Keratinocyte (primary cell): ENCODE results near the gene R3HDM4. TPM values are rescaled to one million over a fixed set of nuclear protein-coding genes. Genes with fewer than 3 reads are reported as not detected.

Experiments
- DNase-seq: peaks from one replicate; pipeline ENCODE4 v3.0.0-alpha.2; 2011; ENCODE audit warnings: low read depth, missing footprints, low spot score
- FAIRE-seq: peaks from 2 replicates; lab custom pipeline; 2011; peaks lifted over from hg19 to GRCh38; lab: Jason Lieb, UNC
- H2AFZ ChIP-seq: 2 replicates; pipeline ENCODE4 v1.6.0; 2012; ENCODE audit warnings: low read length, control low read depth, inconsistent platforms; ENCODE audit not compliant: control insufficient read depth
- H3K27ac ChIP-seq: 2 replicates; pipeline ENCODE4 v1.5.1; 2011; ENCODE audit warnings: low read length; ENCODE audit not compliant: control insufficient read depth, insufficient read depth
- H3K27me3 ChIP-seq: 3 replicates; pipeline ENCODE4 v1.6.0; 2011; ENCODE audit warnings: low read length; ENCODE audit not compliant: control insufficient read depth, insufficient read depth; ENCODE audit errors: extremely low read depth
- H3K36me3 ChIP-seq, 2 experiments: 2 replicates in 1 of 2; 3 replicates in 1 of 2; pipeline ENCODE4 v1.5.1; 2011; ENCODE audit warnings: low read length in 2 of 2, mild to moderate bottlenecking in 1 of 2; ENCODE audit not compliant: control insufficient read depth in 2 of 2, insufficient read depth in 2 of 2; ENCODE audit errors: extremely low read depth in 1 of 2
- H3K4me1 ChIP-seq: 3 replicates; pipeline ENCODE4 v1.5.1; 2011; ENCODE audit warnings: low read length; ENCODE audit not compliant: control insufficient read depth, insufficient read depth; ENCODE audit errors: extremely low read depth
- H3K4me2 ChIP-seq: 3 replicates; pipeline ENCODE4 v1.6.0; 2011; ENCODE audit warnings: low read depth, low read length; ENCODE audit not compliant: control insufficient read depth, insufficient read depth; ENCODE audit errors: extremely low read depth
- H3K4me3 ChIP-seq, 3 experiments: fragments of 200-600 bp in 1 of 3; sonication (generic) in 1 of 3; 2 replicates in 2 of 3; 3 replicates in 1 of 3; pipeline ENCODE4 v1.5.1; 2011 to 2016; ENCODE audit warnings: low read length in 3 of 3, mild to moderate bottlenecking in 3 of 3, control low read depth in 2 of 3, inconsistent platforms in 1 of 3, low read depth in 1 of 3, mixed read lengths in 1 of 3, mixed run types in 1 of 3, moderate library complexity in 1 of 3; ENCODE audit not compliant: control insufficient read depth in 2 of 3, insufficient read depth in 2 of 3; ENCODE audit errors: extremely low read depth in 1 of 3
- H3K79me2 ChIP-seq: 2 replicates; pipeline ENCODE4 v1.6.0; 2012; ENCODE audit warnings: low read length; ENCODE audit not compliant: control insufficient read depth, insufficient read depth
- H3K9ac ChIP-seq: 3 replicates; pipeline ENCODE4 v1.6.0; 2011; ENCODE audit warnings: low read length; ENCODE audit not compliant: control insufficient read depth, insufficient read depth; ENCODE audit errors: extremely low read depth
- H3K9me1 ChIP-seq: 3 replicates; pipeline ENCODE4 v1.6.0; 2011; ENCODE audit warnings: low read length; ENCODE audit not compliant: control insufficient read depth, insufficient read depth; ENCODE audit errors: extremely low read depth
- H3K9me3 ChIP-seq: 2 replicates; pipeline ENCODE4 v1.5.1; 2012; ENCODE audit warnings: low read depth, low read length; ENCODE audit not compliant: control insufficient read depth
- H4K20me1 ChIP-seq: 3 replicates; pipeline ENCODE4 v1.6.0; 2011; ENCODE audit warnings: low read length; ENCODE audit not compliant: control insufficient read depth, insufficient read depth; ENCODE audit errors: extremely low read depth
- EZH2 ChIP-seq: IDR thresholded peaks from one replicate; pipeline ENCODE4 v1.6.1; 2012; ENCODE audit warnings: inconsistent platforms, mild to moderate bottlenecking, low read length, moderate library complexity
- dilution Hi-C: fragments of 300-500 bp; cut with MboI; formaldehyde crosslinking; loops from one replicate; pipeline ENCODE4 v1.7.0; 2020; ENCODE audit warnings: low sequenced_read_pairs; ENCODE audit not compliant: extremely low pct_ligation_motif_present
- polyA plus RNA-seq, 5 experiments: library from polyadenylated mRNA; depleted of rRNA in 3 of 5; stranded (reverse) in 3 of 5; stranded (forward) in 1 of 5; unstranded in 1 of 5; fragments of >200 nt; gene quantifications; 1 replicate in 1 of 5; 2 replicates in 3 of 5; 3 replicates in 1 of 5; pipeline versions ENCODE4 v1.2.1 to v1.2.3, GENCODE V29; 2011 to 2012; ENCODE audit warnings: missing spikeins in 2 of 5, low read depth in 1 of 5, low replicate concordance in 1 of 5
- TF ChIP-seq, protein P1 (sequence below), 3 experiments: IDR thresholded peaks in 1 of 3; conservative IDR thresholded peaks in 1 of 3; optimal IDR thresholded peaks in 1 of 3; 2 replicates in 2 of 3; 3 replicates in 1 of 3; pipeline versions ENCODE3 to v1.5.1; 2011; ENCODE audit warnings: low read length in 3 of 3, mild to moderate bottlenecking in 3 of 3, moderate library complexity in 2 of 3, control low read depth in 1 of 3, inconsistent platforms in 1 of 3; ENCODE audit not compliant: insufficient read depth in 2 of 3; ENCODE audit errors: extremely low read depth in 1 of 3

Gene R3HDM4
- polyA plus RNA-seq, 1 donor (not counting 4 experiments of a cell fraction or from before 2014, with no cell fraction given): 33.5 TPM

DNA sequence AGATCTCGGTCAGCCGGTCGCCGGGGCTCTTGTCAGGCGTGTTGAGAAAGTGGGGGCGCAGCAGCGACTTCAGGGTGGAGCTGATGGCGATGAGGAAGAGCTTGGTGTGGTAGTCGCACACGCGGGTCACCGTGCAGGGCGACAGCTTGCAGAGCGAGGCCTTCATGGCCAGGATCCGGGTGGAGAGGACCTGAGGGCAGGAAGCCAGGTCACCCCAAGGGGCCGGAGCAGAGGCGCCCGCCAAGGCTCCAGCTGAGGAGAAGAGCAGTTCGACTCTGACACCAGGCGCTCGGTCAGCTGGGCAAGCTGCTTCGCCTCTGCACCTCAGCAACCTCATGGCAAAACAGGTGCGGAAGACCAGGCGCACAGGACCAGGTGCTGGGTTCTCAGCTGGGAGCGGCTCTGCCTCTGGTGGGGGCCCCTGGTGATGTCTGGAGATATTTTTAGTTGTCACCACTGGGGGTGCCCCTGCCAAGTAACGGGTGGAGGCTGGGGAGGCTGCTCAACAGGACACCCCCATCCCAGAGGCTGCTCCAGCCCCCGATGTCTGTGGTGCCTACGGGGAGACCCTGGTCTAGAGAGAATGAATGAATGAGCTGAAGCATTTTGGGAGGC lies 37.6 kb downstream of the R3HDM4 start:
- no peak for FAIRE-seq
- DNase-seq: no peak
- Histone ChIP-seq H3K4me2 (no peak overlapping the region), H3K9me3 (no peaks in the 10 kb centered on the region), H3K79me2 (no peaks in the 10 kb centered on the region), H2AFZ (no peak overlapping the region), H3K9me1 (no peaks in the 10 kb centered on the region), H4K20me1 (no peaks in the 10 kb centered on the region), H3K4me3 (no peak overlapping the region), H3K36me3 (peaks cover 8 to 18% of the 10 kb centered on the region in 2 experiments), H3K4me1 (peaks cover 15% of the 10 kb centered on the region), H3K27ac (no peak overlapping the region), H3K9ac (no peak overlapping the region), H3K27me3 (no peaks in the 10 kb centered on the region)
- TF ChIP-seq, protein P1, sequence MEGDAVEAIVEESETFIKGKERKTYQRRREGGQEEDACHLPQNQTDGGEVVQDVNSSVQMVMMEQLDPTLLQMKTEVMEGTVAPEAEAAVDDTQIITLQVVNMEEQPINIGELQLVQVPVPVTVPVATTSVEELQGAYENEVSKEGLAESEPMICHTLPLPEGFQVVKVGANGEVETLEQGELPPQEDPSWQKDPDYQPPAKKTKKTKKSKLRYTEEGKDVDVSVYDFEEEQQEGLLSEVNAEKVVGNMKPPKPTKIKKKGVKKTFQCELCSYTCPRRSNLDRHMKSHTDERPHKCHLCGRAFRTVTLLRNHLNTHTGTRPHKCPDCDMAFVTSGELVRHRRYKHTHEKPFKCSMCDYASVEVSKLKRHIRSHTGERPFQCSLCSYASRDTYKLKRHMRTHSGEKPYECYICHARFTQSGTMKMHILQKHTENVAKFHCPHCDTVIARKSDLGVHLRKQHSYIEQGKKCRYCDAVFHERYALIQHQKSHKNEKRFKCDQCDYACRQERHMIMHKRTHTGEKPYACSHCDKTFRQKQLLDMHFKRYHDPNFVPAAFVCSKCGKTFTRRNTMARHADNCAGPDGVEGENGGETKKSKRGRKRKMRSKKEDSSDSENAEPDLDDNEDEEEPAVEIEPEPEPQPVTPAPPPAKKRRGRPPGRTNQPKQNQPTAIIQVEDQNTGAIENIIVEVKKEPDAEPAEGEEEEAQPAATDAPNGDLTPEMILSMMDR (optimal IDR thresholded peaks at IDR 0.05 in 1 of 3, IDR thresholded peaks at IDR 0.05 in 1 of 3, conservative IDR thresholded peaks at IDR 0.05 in 1 of 3; ENCODE audit: extremely low read depth in 1 of 3, insufficient read depth in 2 of 3, low read length in 3 of 3): no peak
- TF ChIP-seq EZH2: no peak
- dilution Hi-C loops: no loop called here

DNA sequence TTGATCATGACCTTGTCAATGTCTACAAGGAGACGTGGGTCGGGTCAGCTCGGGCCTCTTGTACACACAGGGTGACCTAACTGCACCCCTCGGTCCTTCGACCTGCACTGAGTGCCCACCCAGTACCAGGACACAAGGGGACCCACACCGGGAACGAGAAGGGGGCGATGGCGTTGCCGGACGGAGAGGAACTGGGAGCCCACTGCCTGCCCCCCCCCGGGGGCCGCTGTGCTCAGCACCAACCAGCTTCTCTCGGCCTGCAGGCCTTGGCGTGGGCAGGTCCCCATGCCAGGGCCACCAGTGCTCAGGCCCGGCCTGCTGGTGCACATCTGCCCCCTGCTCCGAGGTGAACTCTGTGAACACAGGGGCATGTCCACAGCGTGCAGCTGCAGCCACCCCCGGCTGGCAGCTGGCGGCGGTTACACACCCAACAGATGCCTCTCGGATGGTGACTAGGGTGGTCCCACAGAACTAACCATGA lies 39.4 kb downstream of the R3HDM4 start:
- Histone ChIP-seq H3K4me3 (no peak overlapping the region), H4K20me1 (no peaks in the 10 kb centered on the region), H3K9me3 (no peaks in the 10 kb centered on the region), H3K4me1 (peaks cover 25% of the 10 kb centered on the region), H3K4me2 (no peak overlapping the region), H3K27me3 (no peaks in the 10 kb centered on the region), H3K36me3 (peaks cover 12 to 25% of the 10 kb centered on the region in 2 experiments), H2AFZ (no peak overlapping the region), H3K27ac (peak overlapping the region; percentile 36), H3K9me1 (no peaks in the 10 kb centered on the region), H3K79me2 (no peaks in the 10 kb centered on the region), H3K9ac (no peak overlapping the region)
- no peak for TF ChIP-seq EZH2
- TF ChIP-seq, protein P1 (optimal IDR thresholded peaks at IDR 0.05 in 1 of 3, IDR thresholded peaks at IDR 0.05 in 1 of 3, conservative IDR thresholded peaks at IDR 0.05 in 1 of 3; ENCODE audit: extremely low read depth in 1 of 3, insufficient read depth in 2 of 3, low read length in 3 of 3): no peak
- FAIRE-seq (no peak), DNase-seq (no peak)
- dilution Hi-C loops: no loop called here
